ENCODE measurements around the gene ARIH2.

Gene ARIH2

GRCh38 chr3:49025005-49025792 lies 106.6 kb downstream of the ARIH2 start:
- TF ChIP-seq CTCF (IDR thresholded peaks at IDR 0.05; ENCODE audit: control insufficient read depth, extremely low read depth, insufficient read depth), result no peak
- H3K4me3 ChIP-seq (ENCODE audit: low read depth, low read length), result no peak overlapping the region
- no peak for DNase-seq (ENCODE audit: low read depth)

- no peak for DNase-seq (ENCODE audit: low read depth)
- no peak for TF ChIP-seq CTCF (IDR thresholded peaks at IDR 0.05; ENCODE audit: control insufficient read depth, extremely low read depth, insufficient read depth)
- H3K4me3 ChIP-seq (ENCODE audit: low read depth, low read length), result no peak overlapping the region
Measured at GRCh38 chr3:49025793-49026520, 107.3 kb downstream of the ARIH2 start.

- TF ChIP-seq CTCF (IDR thresholded peaks at IDR 0.05; ENCODE audit: control insufficient read depth, extremely low read depth, insufficient read depth), result no peak
- H3K4me3 ChIP-seq (ENCODE audit: low read depth, low read length), result no peak overlapping the region
- no peak for DNase-seq (ENCODE audit: low read depth)
Measured at GRCh38 chr3:49026536-49026935, 107.9 kb downstream of the ARIH2 start.

GRCh38 chr3:49027634-49028033 lies 109.0 kb downstream of the ARIH2 start:
- DNase-seq (ENCODE audit: low read depth), result no peak
- H3K4me3 ChIP-seq (ENCODE audit: low read depth, low read length), result peak overlapping the region; percentile 97; the same call in 1 of the 2 replicates
- TF ChIP-seq CTCF (IDR thresholded peaks at IDR 0.05; ENCODE audit: control insufficient read depth, extremely low read depth, insufficient read depth), result no peak

GRCh38 chr3:49028298-49028672 lies 109.6 kb downstream of the ARIH2 start:
- no peak for TF ChIP-seq CTCF (IDR thresholded peaks at IDR 0.05; ENCODE audit: control insufficient read depth, extremely low read depth, insufficient read depth)
- DNase-seq (ENCODE audit: low read depth), result no peak
- peak overlapping the region; percentile 97 for H3K4me3 ChIP-seq (ENCODE audit: low read depth, low read length)

- DNase-seq (ENCODE audit: low read depth), result no peak
- H3K4me3 ChIP-seq (ENCODE audit: low read depth, low read length), result peak within 1 kb of the TSS; percentile 97
- TF ChIP-seq CTCF (IDR thresholded peaks at IDR 0.05; ENCODE audit: control insufficient read depth, extremely low read depth, insufficient read depth), result no peak; the same call in 1 of the 2 replicates
Measured at GRCh38 chr3:49028673-49029562, 110.3 kb downstream of the ARIH2 start, which contains the start of gene IMPDH2. TSS of gene IMPDH2 (minus strand) at chr3:49029398. CDS start at chr3:49029350, 48 bp downstream.
